K562 (cell line): ENCODE data around the gene CCR5AS.

ENCODE experiments used
- MEIS2 ChIP-seq: fragments of 450-650 bp; IDR thresholded peaks from 2 replicates; pipeline ENCODE4 v1.6.1; 2014; ENCODE audit warnings: mild to moderate bottlenecking; ENCODE audit not compliant: partially characterized antibody
- REST ChIP-seq, 2 experiments: fragments of 450-650 bp; formaldehyde crosslinking in 1 of 2; IDR thresholded peaks; 2 replicates each; pipeline versions ENCODE4 v1.4.0 to v1.6.1; 2014 to 2020; ENCODE audit warnings: mild to moderate bottlenecking in 2 of 2, borderline replicate concordance in 1 of 2, low read depth in 1 of 2
- SMARCC2 ChIP-seq: fragments of 450-650 bp; IDR thresholded peaks from 2 replicates; pipeline ENCODE4 v1.6.1; 2017; ENCODE audit warnings: antibody characterized with exemption, moderate library complexity, mild to moderate bottlenecking, low read depth
- SREBF1 ChIP-seq: fragments of 150-350 bp; IDR thresholded peaks from 2 replicates; pipeline ENCODE4 v1.6.1; 2014; ENCODE audit warnings: antibody characterized with exemption, low read depth, low read length, borderline replicate concordance
- SREBF2 ChIP-seq: sonication (generic); formaldehyde crosslinking; IDR thresholded peaks from 2 replicates; pipeline ENCODE4 v1.4.0; 2020; ENCODE audit warnings: mild to moderate bottlenecking, missing genetic modification reagents
- ZC3H4 ChIP-seq: sonication (generic); formaldehyde crosslinking; IDR thresholded peaks from 2 replicates; pipeline ENCODE4 v1.9.0; 2021; ENCODE audit warnings: missing genetic modification reagents, borderline replicate concordance
- ZNF318 ChIP-seq, 2 experiments: fragments of 450-650 bp; IDR thresholded peaks; 2 replicates each; pipeline ENCODE4 v1.6.1; 2016; ENCODE audit warnings: mild to moderate bottlenecking in 2 of 2, borderline replicate concordance in 1 of 2, low read depth in 1 of 2, moderate library complexity in 1 of 2
- TF ChIP-seq, protein P1 (sequence below): fragments of 250-450 bp; sonication (Bioruptor Pico); IDR thresholded peaks from 2 replicates; pipeline ENCODE4 v1.4.0; 2020

The CCR5AS gene

DNA sequence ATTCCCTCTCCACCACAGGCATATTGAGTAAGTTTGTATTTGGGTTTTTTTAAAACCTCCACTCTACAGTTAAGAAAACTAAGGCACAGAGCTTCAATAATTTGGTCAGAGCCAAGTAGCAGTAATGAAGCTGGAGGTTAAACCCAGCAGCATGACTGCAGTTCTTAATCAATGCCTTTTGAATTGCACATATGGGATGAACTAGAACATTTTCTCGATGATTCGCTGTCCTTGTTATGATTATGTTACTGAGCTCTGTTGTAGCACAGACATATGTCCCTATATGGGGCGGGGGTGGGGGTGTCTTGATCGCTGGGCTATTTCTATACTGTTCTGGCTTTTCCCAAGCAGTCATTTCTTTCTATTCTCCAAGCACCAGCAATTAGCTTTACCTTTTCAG lies 37.7 kb downstream of the CCR5AS start (continued):
- TF ChIP-seq REST (IDR thresholded peaks at IDR 0.05; ENCODE audit: borderline replicate concordance) (no peak), REST (CRISPR knock-in tag; IDR thresholded peaks at IDR 0.05; ENCODE audit: low read depth) (no peak), SMARCC2 (no peak), SREBF2 (no peak), ZNF318 (IDR thresholded peaks at IDR 0.05; ENCODE audit: borderline replicate concordance in 1 of 2, low read depth in 1 of 2) (no peak), MEIS2 (no peak), SREBF1 (no peak), ZC3H4 (CRISPR knock-in tag) (no peak)
- TF ChIP-seq, protein P1, sequence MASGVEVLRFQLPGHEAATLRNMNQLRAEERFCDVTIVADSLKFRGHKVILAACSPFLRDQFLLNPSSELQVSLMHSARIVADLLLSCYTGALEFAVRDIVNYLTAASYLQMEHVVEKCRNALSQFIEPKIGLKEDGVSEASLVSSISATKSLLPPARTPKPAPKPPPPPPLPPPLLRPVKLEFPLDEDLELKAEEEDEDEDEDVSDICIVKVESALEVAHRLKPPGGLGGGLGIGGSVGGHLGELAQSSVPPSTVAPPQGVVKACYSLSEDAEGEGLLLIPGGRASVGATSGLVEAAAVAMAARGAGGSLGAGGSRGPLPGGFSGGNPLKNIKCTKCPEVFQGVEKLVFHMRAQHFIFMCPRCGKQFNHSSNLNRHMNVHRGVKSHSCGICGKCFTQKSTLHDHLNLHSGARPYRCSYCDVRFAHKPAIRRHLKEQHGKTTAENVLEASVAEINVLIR (CRISPR knock-in tag): no peak
- TF ChIP-seq, all 486 proteins: peak for 0
